Brain microvascular endothelial cell (primary cell): ENCODE results near the gene AP1B1.

Experiments
- DNase-seq: peaks from one replicate; pipeline ENCODE4 v3.0.0-alpha.2; 2020
- H3K27ac ChIP-seq: fragments of 250-450 bp; sonication (Bioruptor Pico); 2 replicates; pipeline ENCODE4 v1.5.1; 2020; ENCODE audit warnings: mild to moderate bottlenecking, moderate library complexity
- H3K27me3 ChIP-seq: fragments of 250-450 bp; sonication (Bioruptor Pico); replicated peaks from 2 replicates; pipeline ENCODE4 v1.5.1; 2020; ENCODE audit warnings: mild to moderate bottlenecking
- H3K36me3 ChIP-seq: fragments of 250-450 bp; sonication (Bioruptor Pico); replicated peaks from 2 replicates; pipeline ENCODE4 v1.5.1; 2020; ENCODE audit warnings: mild to moderate bottlenecking
- H3K4me3 ChIP-seq: 2 replicates; pipeline ENCODE4 v1.5.1; 2011; ENCODE audit warnings: low read depth, mild to moderate bottlenecking, control low read depth, low read length, moderate library complexity
- CTCF ChIP-seq: IDR thresholded peaks from 2 replicates; pipeline ENCODE4 v1.5.1; 2011; ENCODE audit warnings: low read depth, mild to moderate bottlenecking, moderate library complexity, low read length, control low read depth, inconsistent platforms; ENCODE audit errors: missing control alignments
- in situ Hi-C: cut with HindIII; loops from 2 replicates; pipeline ENCODE4 v1.10.0; 2017; ENCODE audit warnings: low sequenced_read_pairs, low pct_ligation_motif_present

Gene AP1B1

GRCh38 chr22:29319072-29319471, 69.3 kb downstream of the AP1B1 start:
- Histone ChIP-seq H3K27me3 (peaks cover 22% of the 10 kb centered on the region), H3K4me3 (no peak overlapping the region), H3K36me3 (no peaks in the 10 kb centered on the region), H3K27ac (no peak overlapping the region)
- DNase-seq = no peak
- in situ Hi-C loops = no loop called here
- TF ChIP-seq CTCF = no peak

- no peak for TF ChIP-seq CTCF
- H3K27ac ChIP-seq = no peak overlapping the region
- in situ Hi-C loops = no loop called here
- no peaks in the 10 kb centered on the region for H3K36me3 ChIP-seq
- peaks cover 30% of the 10 kb centered on the region for H3K27me3 ChIP-seq
- no peak overlapping the region for H3K4me3 ChIP-seq
- no peak for DNase-seq
These were observed 70.4 kb downstream of the AP1B1 start for GRCh38 chr22:29317827-29318454.

GRCh38 chr22:29316141-29316828, 72.1 kb downstream of the AP1B1 start:
- Histone ChIP-seq H3K36me3 (peaks cover 3% of the 10 kb centered on the region), H3K27ac (no peak overlapping the region), H3K27me3 (peaks cover 30% of the 10 kb centered on the region), H3K4me3 (no peak overlapping the region)
- in situ Hi-C loops = no loop called here
- no peak for DNase-seq
- TF ChIP-seq CTCF = no peak

GRCh38 chr22:29315286-29316140, 72.9 kb downstream of the AP1B1 start, which contains the start of gene RASL10A:
Gene RASL10A, minus strand, starts transcription at chr22:29315697. Its CDS starts 451 bp downstream, at chr22:29315246.
- no peak for TF ChIP-seq CTCF
- H3K27ac ChIP-seq = no peak within 1 kb of the TSS
- in situ Hi-C loops = no loop called here
- no peak within 1 kb of the TSS for H3K4me3 ChIP-seq
- DNase-seq = no peak
- H3K27me3 ChIP-seq = peaks cover 30% of the 10 kb centered on the region
- H3K36me3 ChIP-seq = peaks cover 3% of the 10 kb centered on the region

- H3K27me3 ChIP-seq = peaks cover 30% of the 10 kb centered on the region
These were observed 73.7 kb downstream of the AP1B1 start for GRCh38 chr22:29314537-29315285.

More at GRCh38 chr22:29314537-29315285, 73.7 kb downstream of the AP1B1 start:
- no peak overlapping the region for H3K4me3 ChIP-seq
- TF ChIP-seq CTCF = no peak
- DNase-seq = no peak
- in situ Hi-C loops = no loop called here
- H3K36me3 ChIP-seq = peaks cover 3% of the 10 kb centered on the region
- no peak overlapping the region for H3K27ac ChIP-seq
